MCF 10A (cell line): ENCODE measurements around the gene SHH. TPM values are rescaled to one million over a fixed set of nuclear protein-coding genes. Genes with fewer than 3 reads are reported as not detected.

Experiments
- BruUV-seq: library from RNA; stranded (reverse); fragments of 400-500 nt; replicated peaks from 2 replicates; lab custom pipeline; 2021; lab: Mats Ljungman, UMichigan
- CTCF ChIA-PET: fragments of 300-600 bp; sonication (Branson Sonifier 250); formaldehyde crosslinking; extraction: SDS; loops from one replicate; lab custom pipeline; 2021; ENCODE audit warnings: antibody characterized with exemption, inconsistent platforms; lab: Yijun Ruan, JAX
- POLR2A ChIA-PET: fragments of 300-600, 350-650 bp; sonication (Branson Sonifier 250); formaldehyde crosslinking; extraction: SDS; loops from one replicate; lab custom pipeline; 2020; ENCODE audit warnings: antibody characterized with exemption, inconsistent platforms; lab: Yijun Ruan, JAX
- DNase-seq: peaks from one replicate; pipeline ENCODE4 v3.0.0-alpha.2; 2018; ENCODE audit not compliant: unreplicated experiment
- H3K27ac Mint-ChIP-seq: one replicate; pipeline ENCODE4 v1.8.0; 2022; ENCODE audit warnings: mild to moderate bottlenecking, low read depth, mixed read lengths; ENCODE audit not compliant: unreplicated experiment
- H3K27me3 Mint-ChIP-seq: one replicate; pipeline ENCODE4 v1.8.0; 2022; ENCODE audit warnings: mixed read lengths; ENCODE audit not compliant: insufficient read depth, unreplicated experiment
- H3K36me3 Mint-ChIP-seq: one replicate; pipeline ENCODE4 v1.8.0; 2022; ENCODE audit warnings: mild to moderate bottlenecking, moderate library complexity, mixed read lengths; ENCODE audit not compliant: insufficient read depth, unreplicated experiment
- H3K4me1 Mint-ChIP-seq: one replicate; pipeline ENCODE4 v1.8.0; 2022; ENCODE audit warnings: mixed read lengths; ENCODE audit not compliant: insufficient read depth, unreplicated experiment
- H3K4me3 Mint-ChIP-seq: one replicate; pipeline ENCODE4 v1.8.0; 2022; ENCODE audit warnings: mild to moderate bottlenecking, moderate library complexity, mixed read lengths; ENCODE audit not compliant: unreplicated experiment
- H3K9me3 Mint-ChIP-seq: one replicate; pipeline ENCODE4 v1.8.0; 2022; ENCODE audit warnings: mixed read lengths; ENCODE audit not compliant: unreplicated experiment
- intact Hi-C: fragments of 100-400 bp; cut with micrococcal nuclease; formaldehyde crosslinking; loops from 2 replicates; pipeline ENCODE4 v1.14.1; 2022
- total RNA-seq: library from RNA; stranded (reverse); gene quantifications from 2 replicates; pipeline ENCODE4 v1.2.3, GENCODE V29; 2022
- TF ChIP-seq, protein P1 (sequence below): fragments of 200-600 bp; IDR thresholded peaks from one replicate; pipeline ENCODE4 v1.8.0; 2022; ENCODE audit warnings: antibody characterized with exemption, mild to moderate bottlenecking; ENCODE audit not compliant: unreplicated experiment

SHH gene
- total RNA-seq, 1 experiment from 2014 or later, result not detected

DNA sequence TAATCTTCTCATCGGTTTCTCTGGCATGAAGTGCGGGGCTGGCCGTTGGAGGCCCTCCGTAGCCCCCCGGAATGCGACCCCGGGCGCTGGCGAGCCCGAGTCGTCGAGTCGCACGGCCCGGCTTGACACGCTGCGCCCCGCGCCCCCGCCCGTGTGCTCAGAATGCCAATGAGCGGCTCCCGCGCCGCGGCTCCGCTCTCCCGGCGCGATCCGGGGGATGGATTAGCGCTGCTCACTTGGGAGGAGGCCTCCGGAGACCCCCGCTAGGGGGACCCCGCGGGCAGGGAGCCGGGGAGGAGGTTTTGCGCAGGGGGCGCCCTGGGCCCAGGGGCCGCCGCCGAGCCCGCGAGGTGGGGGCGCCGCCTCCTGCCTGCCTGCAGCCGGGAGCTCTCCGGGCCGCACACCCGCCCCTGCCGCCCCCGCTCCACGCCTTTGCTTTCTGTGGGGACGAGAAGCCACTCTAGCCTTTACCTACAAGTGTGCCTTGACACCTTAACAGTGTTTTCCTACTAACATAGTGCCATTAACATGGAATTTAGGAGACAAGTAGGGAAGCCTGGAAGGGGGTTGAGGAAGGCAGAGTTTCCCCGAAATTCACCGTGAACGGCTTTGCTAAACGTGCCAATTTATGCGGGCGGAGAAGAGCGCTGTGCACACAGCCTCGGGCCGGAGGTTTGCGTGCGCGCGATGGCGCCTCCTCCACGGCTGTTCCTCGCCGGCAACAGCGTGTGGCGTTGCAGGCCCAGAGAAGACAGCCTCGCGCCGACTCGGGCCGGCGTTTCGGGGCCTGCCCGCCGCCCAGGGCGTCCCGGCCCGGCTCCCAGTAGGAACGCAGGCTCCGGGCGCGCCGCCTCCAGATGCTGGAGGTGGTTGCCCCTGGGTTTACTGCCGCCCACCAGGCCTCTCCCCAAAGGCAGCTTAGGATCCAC lies 7.1 kb downstream of the SHH start:
- TF ChIP-seq, protein P1, sequence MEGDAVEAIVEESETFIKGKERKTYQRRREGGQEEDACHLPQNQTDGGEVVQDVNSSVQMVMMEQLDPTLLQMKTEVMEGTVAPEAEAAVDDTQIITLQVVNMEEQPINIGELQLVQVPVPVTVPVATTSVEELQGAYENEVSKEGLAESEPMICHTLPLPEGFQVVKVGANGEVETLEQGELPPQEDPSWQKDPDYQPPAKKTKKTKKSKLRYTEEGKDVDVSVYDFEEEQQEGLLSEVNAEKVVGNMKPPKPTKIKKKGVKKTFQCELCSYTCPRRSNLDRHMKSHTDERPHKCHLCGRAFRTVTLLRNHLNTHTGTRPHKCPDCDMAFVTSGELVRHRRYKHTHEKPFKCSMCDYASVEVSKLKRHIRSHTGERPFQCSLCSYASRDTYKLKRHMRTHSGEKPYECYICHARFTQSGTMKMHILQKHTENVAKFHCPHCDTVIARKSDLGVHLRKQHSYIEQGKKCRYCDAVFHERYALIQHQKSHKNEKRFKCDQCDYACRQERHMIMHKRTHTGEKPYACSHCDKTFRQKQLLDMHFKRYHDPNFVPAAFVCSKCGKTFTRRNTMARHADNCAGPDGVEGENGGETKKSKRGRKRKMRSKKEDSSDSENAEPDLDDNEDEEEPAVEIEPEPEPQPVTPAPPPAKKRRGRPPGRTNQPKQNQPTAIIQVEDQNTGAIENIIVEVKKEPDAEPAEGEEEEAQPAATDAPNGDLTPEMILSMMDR, result peak; percentile 57
- peak overlapping the region; percentile 60 for H3K4me3 Mint-ChIP-seq
- peak; percentile 55 for DNase-seq
- ChIA-PET POLR2A (no interaction called here), CTCF (interaction anchor here (0.6 to 0.8 kb wide), 4 partner anchors 385 to 1006 kb away, joined by 3 to 4 read pairs (median 4); no protein-coding TSS in a partner anchor)
- peaks cover 16% of the 10 kb centered on the region for H3K27me3 Mint-ChIP-seq
- intact Hi-C loops, result loop anchor here (1.0 to 2.0 kb wide), 2 partner anchors 959 to 1012 kb away; no protein-coding TSS in a partner anchor
- no peaks in the 10 kb centered on the region for H3K9me3 Mint-ChIP-seq
- peaks cover 5% of the 10 kb centered on the region for H3K4me1 Mint-ChIP-seq
- no peak overlapping the region for H3K27ac Mint-ChIP-seq
- no peaks in the 10 kb centered on the region for H3K36me3 Mint-ChIP-seq
- no TSS peak for BruUV-seq

DNA sequence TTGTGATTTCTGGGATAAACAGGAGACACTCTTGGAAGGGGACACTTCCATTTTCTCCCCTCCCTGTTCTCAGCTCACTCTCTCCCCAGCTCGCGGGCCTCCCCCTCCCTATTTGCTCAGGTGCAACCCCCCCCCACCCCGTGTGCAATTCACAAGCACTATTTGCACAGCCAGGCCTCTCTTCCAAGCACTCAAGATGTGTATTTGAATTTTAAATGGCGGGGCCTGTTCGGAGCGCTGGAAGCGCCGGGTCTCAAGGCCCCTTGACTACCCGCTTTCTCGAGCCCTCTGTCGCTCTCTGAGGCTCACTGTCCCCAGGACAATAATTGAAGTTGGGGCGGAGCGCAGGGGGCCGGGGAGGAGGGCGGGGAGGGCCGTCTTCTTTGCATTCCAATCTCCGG lies 7.8 kb downstream of the SHH start:
- intact Hi-C loops, result loop anchor here (2.0 kb wide), 1 partner anchor 1012 kb away; no protein-coding TSS in a partner anchor
- ChIA-PET POLR2A (no interaction called here), CTCF (interaction anchor here (0.6 to 0.8 kb wide), 2 partner anchors 13 to 1007 kb away, joined by 3 read pairs; no protein-coding TSS in a partner anchor)
- H3K9me3 Mint-ChIP-seq, result no peaks in the 10 kb centered on the region
- H3K36me3 Mint-ChIP-seq, result no peaks in the 10 kb centered on the region
- no peak overlapping the region for H3K27ac Mint-ChIP-seq
- TF ChIP-seq, protein P1, result no peak
- no TSS peak for BruUV-seq
- no peak overlapping the region for H3K4me3 Mint-ChIP-seq
- peaks cover 5% of the 10 kb centered on the region for H3K4me1 Mint-ChIP-seq
- DNase-seq, result no peak
- H3K27me3 Mint-ChIP-seq, result peaks cover 12% of the 10 kb centered on the region

DNA sequence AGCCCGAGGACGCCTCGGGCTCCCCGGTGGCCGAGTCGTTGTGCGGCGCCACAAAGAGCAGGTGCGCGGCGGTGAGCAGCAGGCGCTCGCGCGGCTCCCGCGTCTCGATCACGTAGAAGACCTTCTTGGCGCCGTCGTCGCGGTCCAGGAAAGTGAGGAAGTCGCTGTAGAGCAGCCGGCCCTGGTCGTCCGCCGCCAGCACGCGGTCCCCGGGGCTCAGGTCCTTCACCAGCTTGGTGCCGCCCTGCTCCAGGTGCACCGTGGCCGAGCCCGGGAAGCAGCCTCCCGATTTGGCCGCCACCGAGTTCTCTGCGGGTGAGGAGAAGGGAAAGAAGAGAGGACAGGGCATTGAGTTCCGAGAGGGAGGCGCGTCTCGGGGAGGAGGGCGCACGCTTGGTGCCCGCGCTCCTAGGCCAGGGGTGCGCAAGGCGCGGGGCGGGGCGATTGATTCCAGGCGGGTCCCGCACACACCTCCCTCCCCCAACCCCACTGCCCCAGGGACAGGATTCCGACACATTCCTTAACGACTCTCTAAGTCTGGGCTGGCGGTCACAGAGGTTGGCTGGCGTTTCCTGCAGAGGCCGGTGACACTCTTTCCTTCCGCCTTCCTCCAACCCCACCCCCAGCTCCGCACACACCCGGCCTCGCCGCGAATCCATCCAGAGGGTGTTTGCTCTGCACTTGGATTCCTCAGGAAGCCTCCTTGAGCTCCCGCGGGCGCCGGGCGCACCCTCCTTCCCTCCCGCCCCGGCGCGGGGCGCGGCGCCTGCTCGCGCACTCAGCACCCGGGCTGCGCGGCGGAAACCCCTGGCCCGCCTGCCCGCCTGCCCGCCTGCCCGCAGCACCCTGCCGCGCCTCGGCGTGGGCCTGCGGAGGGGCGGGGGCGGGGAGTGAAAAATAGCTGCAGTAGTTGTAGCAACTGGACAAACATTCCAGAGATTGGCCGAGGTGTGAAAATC lies 8.6 kb downstream of the SHH start:
- Mint-ChIP-seq H3K9me3 (no peaks in the 10 kb centered on the region), H3K4me3 (no peak overlapping the region), H3K4me1 (peaks cover 5% of the 10 kb centered on the region), H3K27ac (no peak overlapping the region), H3K36me3 (no peaks in the 10 kb centered on the region), H3K27me3 (peaks cover 5% of the 10 kb centered on the region)
- intact Hi-C loops, result loop anchor here (2.0 kb wide), 1 partner anchor 1013 kb away; no protein-coding TSS in a partner anchor
- no peak for DNase-seq
- ChIA-PET POLR2A (no interaction called here), CTCF (interaction anchor here (0.6 kb wide), 1 partner anchor 14 kb away, joined by 3 read pairs; no protein-coding TSS in a partner anchor)
- TF ChIP-seq, protein P1, result no peak
- no TSS peak for BruUV-seq
